ENCODE results near the gene KHNYN.
"Not testable (repeated sequence)": the region's sequence is repeated elsewhere in the genome, so short reads cannot be mapped to it uniquely, and the experiment has no call there.

The KHNYN gene

DNA sequence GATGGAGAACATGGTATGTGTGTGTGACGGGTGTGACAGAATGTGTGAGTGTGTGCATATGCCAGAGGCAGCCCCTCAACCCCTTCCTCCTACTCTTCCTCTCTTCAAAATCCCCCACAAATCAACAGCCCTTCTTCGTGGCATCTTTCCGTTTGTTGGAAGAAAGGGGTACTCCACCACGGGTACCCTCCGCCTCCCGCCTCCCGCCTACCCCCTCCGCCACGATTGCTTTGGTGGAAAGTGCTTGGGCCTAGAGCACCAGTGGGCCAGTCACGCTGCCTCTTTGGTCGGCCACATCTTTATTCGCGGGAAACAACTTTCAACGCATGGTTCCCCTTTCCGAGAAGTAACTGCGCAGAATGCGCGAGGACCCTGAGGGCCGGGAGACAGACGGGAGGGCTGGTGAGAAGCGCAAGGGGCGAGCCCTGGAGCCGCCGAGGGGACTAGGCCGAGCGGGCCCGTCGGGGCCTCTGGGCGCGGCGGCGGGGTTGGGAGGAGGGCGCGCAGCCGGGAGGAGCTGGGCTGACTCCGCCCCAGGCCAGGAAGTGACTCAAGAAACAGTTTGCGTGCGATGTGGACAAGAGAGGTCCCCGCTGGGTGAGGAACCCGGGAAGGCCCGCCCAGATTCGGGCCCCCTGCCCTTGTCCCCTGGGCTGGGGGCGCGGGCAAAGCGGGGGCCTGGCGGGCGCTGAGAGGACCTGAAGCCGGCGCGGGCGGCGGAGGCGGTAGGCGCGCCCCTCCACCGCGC lies at the start of gene KHNYN, which contains the start of gene CBLN3:
KHNYN (plus strand) TSS at position 560 of the 748 bp plus-strand sequence. CDS start 777 bp downstream, outside the sequence.
CBLN3 (minus strand) TSS at position 274 of the 748 bp plus-strand sequence. CDS start 614 bp downstream, outside the sequence.
- TF ChIP-seq, protein P1, sequence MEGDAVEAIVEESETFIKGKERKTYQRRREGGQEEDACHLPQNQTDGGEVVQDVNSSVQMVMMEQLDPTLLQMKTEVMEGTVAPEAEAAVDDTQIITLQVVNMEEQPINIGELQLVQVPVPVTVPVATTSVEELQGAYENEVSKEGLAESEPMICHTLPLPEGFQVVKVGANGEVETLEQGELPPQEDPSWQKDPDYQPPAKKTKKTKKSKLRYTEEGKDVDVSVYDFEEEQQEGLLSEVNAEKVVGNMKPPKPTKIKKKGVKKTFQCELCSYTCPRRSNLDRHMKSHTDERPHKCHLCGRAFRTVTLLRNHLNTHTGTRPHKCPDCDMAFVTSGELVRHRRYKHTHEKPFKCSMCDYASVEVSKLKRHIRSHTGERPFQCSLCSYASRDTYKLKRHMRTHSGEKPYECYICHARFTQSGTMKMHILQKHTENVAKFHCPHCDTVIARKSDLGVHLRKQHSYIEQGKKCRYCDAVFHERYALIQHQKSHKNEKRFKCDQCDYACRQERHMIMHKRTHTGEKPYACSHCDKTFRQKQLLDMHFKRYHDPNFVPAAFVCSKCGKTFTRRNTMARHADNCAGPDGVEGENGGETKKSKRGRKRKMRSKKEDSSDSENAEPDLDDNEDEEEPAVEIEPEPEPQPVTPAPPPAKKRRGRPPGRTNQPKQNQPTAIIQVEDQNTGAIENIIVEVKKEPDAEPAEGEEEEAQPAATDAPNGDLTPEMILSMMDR (IDR thresholded peaks at IDR 0.05; ENCODE audit: insufficient read depth, missing control alignments): no peak
- FAIRE-seq: no peak
- DNase-seq (ENCODE audit: insufficient read length, low spot score): peak; percentile 96

DNA sequence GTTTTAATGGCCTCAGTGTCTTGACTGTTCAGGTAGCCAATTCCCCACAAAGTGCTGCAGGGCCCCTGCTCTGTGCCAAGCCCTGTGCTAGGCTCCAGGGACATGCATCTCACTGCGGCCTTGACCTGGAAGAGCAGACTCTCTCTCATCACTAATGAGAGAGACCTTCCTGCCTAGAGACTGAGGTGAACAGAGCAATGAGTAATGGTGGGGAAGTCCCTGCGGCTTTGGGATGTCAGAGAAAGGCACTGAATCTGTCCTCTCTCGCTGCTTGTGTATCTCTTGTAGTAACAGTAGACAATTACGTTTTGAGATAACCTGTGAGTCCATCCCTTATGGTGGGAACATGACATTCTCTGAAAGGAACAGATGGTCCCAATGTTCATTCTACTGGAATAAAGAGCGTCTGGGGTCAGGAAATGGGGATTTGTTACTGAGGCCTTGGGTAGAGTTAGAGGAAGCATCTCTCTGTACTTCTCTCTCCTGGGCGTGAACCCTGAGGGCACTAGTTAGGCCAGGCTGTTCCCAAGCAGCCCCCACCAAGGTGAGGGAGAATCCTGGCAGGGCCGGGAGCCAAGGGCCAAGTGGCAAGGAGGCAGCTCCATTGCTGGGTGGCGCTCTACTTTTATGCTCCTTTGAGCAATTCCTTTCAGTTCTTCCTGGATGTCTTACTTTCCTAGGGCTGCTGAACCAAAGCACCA lies 48.2 kb upstream of the KHNYN start:
- DNase-seq (ENCODE audit: insufficient read length, low spot score) (no peak), FAIRE-seq (no peak)
- TF ChIP-seq, protein P1 (IDR thresholded peaks at IDR 0.05; ENCODE audit: insufficient read depth, missing control alignments): no peak

DNA sequence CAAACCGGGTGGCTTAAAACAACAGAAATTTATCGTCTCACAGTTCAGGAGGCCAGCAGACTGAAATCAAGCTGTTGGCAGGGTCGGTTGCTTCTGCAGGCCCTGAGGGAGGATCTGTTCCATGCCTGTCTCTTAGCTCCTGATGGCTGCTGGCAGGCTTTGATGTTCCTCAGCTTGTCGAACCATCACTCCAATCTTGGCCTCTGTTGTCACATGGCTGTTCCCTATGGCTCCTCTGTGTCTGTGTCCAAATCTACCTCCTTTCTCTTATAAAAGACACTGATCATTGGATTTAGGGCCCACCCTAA lies 47.7 kb upstream of the KHNYN start:
- DNase-seq (ENCODE audit: insufficient read length, low spot score): no peak
- no peak for FAIRE-seq

DNA sequence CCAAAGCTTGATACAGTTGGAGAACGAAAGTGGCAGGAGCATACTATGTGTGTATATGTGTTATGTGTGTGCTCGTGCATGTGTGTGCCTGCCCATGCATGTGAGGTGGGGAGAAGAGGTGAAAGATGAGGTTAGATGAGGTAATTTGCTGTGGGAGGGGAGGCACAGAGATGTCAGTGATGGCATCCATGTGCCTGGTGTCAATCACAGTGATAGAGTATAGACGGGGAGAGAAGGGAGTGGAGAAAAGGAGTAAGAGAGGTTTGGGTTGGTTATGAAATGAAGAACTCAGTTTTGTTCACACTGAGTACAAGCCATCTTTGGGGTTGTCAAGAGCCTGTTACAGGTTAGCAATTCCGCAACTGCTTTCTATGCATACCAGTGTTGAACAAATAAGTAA lies 45.6 kb upstream of the KHNYN start:
- FAIRE-seq: no peak
- TF ChIP-seq, protein P1 (IDR thresholded peaks at IDR 0.05; ENCODE audit: insufficient read depth, missing control alignments): no peak
- DNase-seq (ENCODE audit: insufficient read length, low spot score): no peak

More for the DNA sequence above, 47.7 kb upstream of the KHNYN start:
- TF ChIP-seq, protein P1 (IDR thresholded peaks at IDR 0.05; ENCODE audit: insufficient read depth, missing control alignments): no peak

DNA sequence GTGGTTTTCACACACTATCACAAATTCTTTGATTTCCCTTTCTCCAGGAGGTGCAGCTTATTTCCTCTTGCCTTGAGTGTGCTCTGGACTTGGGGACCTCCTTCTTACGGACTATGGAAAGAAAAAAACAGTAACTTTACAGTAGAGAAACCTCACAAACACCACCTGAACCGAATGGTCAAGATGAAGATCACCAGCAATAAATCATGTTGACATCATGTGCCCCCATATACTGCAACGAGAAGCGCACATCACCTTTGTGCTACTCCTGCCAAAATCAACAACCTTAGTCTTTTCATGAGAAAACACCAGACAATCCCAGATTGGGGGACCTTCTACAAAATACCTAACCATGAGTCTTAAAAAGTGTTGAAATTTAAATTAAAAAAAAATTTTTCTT lies 44.2 kb upstream of the KHNYN start:
- FAIRE-seq: no peak
- TF ChIP-seq, protein P1 (IDR thresholded peaks at IDR 0.05; ENCODE audit: insufficient read depth, missing control alignments): no peak
- DNase-seq (ENCODE audit: insufficient read length, low spot score): no peak

DNA sequence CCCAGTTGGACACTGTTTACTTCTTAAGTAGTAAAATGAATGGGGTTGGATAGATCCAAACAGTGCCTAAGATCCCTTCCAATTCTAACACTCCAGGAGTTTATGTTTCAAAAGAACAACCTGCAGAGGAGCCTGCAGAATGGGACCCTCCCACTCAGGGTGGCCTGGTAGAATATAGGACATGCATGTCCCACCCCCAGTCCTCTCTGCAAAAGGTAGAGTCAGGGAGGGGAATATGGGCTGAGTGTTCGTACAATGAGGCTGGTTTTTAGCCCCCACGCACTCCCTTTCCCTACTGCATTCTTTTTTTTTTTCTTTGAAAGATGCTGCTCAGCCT lies 42.8 kb upstream of the KHNYN start:
- TF ChIP-seq, protein P1 (IDR thresholded peaks at IDR 0.05; ENCODE audit: insufficient read depth, missing control alignments): no peak
- no peak for FAIRE-seq
- no peak for DNase-seq (ENCODE audit: insufficient read length, low spot score)

DNA sequence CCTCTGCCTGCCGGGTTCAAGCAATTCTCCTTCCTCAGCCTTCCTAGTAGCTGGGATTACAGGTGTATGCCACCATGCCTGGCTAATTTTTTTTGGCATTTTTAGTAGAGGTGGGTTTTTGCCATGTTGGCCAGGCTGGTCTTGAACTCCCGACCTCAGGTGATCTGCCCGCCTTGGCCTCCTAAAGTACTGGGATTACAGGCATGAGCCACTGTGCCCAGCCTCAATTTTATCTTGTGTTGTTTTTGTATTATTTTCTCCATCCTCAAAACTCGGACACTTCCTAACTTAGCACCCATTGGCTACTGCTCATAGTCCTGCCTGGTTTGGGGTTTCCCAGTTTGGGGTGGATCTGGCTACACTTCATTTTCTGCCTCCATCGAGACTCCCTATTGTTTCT lies 42.2 kb upstream of the KHNYN start:
- not testable (repeated sequence) for FAIRE-seq; DNase-seq (ENCODE audit: insufficient read length, low spot score)

Measured in D721Med (cell line).